HUES48 (cell line): ENCODE measurements around the gene EHF.

ENCODE experiments used
- H3K27ac ChIP-seq: one replicate; pipeline ENCODE4 v1.7.0; 2013; ENCODE audit warnings: low read depth, low read length, inconsistent platforms
- H3K27me3 ChIP-seq: 2 replicates; pipeline ENCODE4 v1.6.1; 2013; ENCODE audit warnings: mild to moderate bottlenecking, low read length; ENCODE audit not compliant: control insufficient read depth, insufficient read depth
- H3K36me3 ChIP-seq: 2 replicates; pipeline ENCODE4 v1.6.1; 2013; ENCODE audit warnings: low read length; ENCODE audit not compliant: control insufficient read depth, insufficient read depth
- H3K4me1 ChIP-seq: 2 replicates; pipeline ENCODE4 v1.6.1; 2013; ENCODE audit warnings: mild to moderate bottlenecking, low read length; ENCODE audit not compliant: control insufficient read depth, insufficient read depth
- H3K4me3 ChIP-seq: 2 replicates; pipeline ENCODE4 v1.5.1; 2013; ENCODE audit warnings: mild to moderate bottlenecking, low read depth, low read length
- H3K9ac ChIP-seq: 2 replicates; pipeline ENCODE4 v1.6.1; 2013; ENCODE audit warnings: mild to moderate bottlenecking, low read depth, low read length, moderate library complexity
- H3K9me3 ChIP-seq: 2 replicates; pipeline ENCODE4 v1.6.1; 2013; ENCODE audit warnings: low read length; ENCODE audit not compliant: control insufficient read depth, insufficient read depth

EHF gene

DNA sequence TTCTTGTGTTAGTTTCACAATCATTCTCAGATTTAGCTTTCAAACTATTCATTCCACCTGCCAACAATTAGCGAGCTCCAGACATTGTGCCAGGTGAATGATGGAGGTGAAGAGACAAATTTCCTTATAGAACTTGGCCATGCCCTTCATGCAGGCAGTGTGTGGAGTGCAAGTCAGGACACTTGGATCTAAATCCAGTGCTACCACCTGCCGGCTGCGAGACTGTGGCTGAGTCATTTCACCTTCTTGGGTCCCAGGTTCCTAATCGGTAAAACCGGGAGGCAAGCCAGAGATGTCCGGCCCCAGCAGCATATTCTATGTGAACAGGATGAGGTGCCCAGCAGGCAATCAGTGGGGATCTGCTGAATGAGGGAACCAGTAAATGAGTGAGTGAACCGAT lies 18.6 kb upstream of the EHF start:
- no peak overlapping the region for H3K9ac ChIP-seq
- no peak overlapping the region for H3K27ac ChIP-seq

DNA sequence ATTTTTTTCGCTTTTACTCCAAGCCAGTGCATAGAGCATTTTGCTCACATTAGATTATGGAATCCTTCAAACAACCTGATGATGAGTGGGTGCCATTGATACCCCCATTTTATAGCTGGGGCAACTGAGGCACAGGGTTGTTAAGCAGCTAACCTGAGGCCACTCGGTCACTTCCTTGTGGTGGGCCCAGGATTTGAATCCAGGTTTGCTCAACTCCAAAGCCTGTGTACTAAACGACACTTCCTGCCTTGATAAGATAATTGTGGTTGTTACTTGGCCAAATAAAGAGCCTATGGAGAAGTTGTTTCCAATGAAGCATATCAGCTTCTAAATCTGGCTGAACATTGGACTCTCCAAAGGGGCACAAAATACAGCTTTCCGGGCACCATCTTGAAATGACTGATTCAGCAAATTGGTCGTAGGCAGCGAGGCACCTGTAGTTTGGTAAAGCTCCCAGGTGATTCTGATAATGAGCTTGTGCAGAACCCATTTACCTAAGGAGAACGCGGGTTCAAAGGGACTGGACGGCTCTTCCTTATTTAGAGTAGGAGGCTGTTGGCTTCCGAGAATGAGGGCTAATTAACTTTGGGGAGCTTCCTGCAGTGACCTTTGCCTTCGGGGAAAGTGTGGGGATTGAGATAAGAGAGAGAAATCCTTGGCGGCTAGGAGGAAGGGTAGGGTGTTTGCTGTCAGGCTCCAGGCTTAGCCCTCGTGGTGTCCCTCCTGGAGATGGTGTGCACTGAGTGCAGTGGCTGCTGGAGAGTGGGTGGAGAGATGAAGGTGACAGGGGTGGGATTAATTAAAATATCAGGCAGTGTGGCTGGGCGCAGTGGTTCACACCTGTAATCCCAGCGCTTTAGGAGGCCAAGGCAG lies 17.5 kb upstream of the EHF start:
- H3K4me1 ChIP-seq: no peaks in the 10 kb centered on the region
- H3K4me3 ChIP-seq: no peak overlapping the region
- no peaks in the 10 kb centered on the region for H3K9me3 ChIP-seq
- H3K27me3 ChIP-seq: no peaks in the 10 kb centered on the region
- H3K9ac ChIP-seq: no peak overlapping the region
- H3K36me3 ChIP-seq: no peaks in the 10 kb centered on the region
- no peak overlapping the region for H3K27ac ChIP-seq

More for the DNA sequence above, 18.6 kb upstream of the EHF start:
- no peaks in the 10 kb centered on the region for H3K27me3 ChIP-seq
- no peaks in the 10 kb centered on the region for H3K9me3 ChIP-seq
- H3K4me1 ChIP-seq: no peaks in the 10 kb centered on the region
- H3K36me3 ChIP-seq: no peaks in the 10 kb centered on the region
- no peak overlapping the region for H3K4me3 ChIP-seq

DNA sequence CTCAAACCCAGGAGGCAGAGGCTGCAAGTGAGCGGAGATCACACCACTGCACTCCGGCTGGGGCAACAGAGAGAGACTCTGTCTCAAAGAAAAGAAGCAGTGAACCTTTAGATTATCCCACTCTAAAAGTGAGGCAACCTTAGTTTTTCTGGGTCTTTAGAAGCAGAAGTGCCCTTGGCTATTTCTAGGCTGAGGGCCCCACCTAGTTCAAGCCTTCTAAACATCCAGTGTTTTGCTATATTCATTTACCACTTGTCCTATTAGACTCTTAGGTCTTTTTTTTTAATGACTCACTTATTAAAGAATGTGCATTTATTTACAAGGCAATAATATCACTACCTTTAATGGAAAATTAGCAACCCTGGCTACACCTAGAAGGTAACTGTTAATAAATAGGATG lies 16.7 kb upstream of the EHF start:
- Histone ChIP-seq H3K27ac (no peak overlapping the region), H3K36me3 (no peaks in the 10 kb centered on the region), H3K4me1 (no peaks in the 10 kb centered on the region), H3K9ac (no peak overlapping the region), H3K9me3 (no peaks in the 10 kb centered on the region), H3K27me3 (no peaks in the 10 kb centered on the region), H3K4me3 (no peak overlapping the region)

DNA sequence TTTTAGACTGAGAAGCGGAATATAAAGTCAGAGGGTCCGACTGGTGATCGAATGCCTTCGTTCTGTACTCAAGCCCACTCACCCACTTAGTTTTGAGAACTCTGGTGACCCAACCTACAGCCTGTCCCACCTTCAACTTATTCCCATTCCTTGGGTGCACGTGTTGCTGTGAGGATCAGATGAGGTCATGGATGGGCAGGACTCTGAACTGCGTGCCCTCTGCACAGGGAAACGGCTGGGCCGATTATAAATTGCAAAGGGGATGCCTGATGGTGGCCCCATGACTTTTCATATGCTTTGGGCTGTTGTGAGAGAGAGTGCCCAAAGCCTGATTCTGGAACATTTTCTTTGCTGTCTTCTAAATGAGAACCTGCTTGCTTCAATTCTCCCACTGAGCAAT lies 16.0 kb upstream of the EHF start:
- Histone ChIP-seq H3K36me3 (no peaks in the 10 kb centered on the region), H3K9me3 (no peaks in the 10 kb centered on the region), H3K9ac (no peak overlapping the region), H3K4me1 (no peaks in the 10 kb centered on the region), H3K4me3 (no peak overlapping the region), H3K27ac (no peak overlapping the region), H3K27me3 (no peaks in the 10 kb centered on the region)

DNA sequence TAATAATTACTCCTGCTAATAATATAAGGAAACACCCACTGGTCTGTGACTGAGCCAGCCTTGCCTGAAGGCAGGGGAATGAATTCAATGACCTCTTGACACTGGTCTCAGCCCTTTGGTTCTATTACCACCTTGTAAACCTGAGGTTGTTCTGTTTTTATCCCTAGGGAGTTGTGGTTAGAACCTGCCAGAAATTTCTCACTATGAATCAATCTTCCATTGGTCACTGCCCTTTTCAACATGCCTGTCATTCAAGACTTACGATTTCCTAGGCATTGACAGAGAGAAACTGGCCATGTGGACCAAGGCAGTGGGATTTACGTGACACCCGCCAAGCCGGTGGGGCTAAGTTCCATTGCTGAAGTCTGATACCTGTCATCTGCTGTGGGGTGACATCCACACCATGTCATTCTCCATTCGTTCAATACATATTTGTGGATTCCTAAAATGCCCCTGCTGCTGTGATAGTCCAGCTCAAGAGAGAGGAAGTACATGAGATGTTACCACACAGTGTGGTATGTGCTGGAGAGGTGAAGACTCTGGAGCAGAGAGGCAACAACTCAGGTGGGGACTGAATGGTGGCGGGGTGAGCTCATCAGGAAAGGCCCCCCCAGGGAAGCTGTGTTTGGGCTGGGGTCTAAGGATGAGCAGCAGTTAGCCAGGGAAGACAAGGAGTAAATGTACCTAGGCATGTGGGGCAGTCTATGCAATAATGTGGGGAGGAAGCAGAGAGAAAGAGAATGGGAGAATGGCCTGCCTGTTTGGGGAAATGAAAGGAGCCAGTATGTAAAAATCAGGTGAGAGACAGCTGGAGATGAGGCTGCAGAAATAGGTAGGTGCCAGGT lies 15.2 kb upstream of the EHF start:
- Histone ChIP-seq H3K9me3 (no peaks in the 10 kb centered on the region), H3K4me3 (no peak overlapping the region), H3K36me3 (no peaks in the 10 kb centered on the region), H3K4me1 (no peaks in the 10 kb centered on the region), H3K27me3 (no peaks in the 10 kb centered on the region), H3K9ac (no peak overlapping the region), H3K27ac (no peak overlapping the region)

DNA sequence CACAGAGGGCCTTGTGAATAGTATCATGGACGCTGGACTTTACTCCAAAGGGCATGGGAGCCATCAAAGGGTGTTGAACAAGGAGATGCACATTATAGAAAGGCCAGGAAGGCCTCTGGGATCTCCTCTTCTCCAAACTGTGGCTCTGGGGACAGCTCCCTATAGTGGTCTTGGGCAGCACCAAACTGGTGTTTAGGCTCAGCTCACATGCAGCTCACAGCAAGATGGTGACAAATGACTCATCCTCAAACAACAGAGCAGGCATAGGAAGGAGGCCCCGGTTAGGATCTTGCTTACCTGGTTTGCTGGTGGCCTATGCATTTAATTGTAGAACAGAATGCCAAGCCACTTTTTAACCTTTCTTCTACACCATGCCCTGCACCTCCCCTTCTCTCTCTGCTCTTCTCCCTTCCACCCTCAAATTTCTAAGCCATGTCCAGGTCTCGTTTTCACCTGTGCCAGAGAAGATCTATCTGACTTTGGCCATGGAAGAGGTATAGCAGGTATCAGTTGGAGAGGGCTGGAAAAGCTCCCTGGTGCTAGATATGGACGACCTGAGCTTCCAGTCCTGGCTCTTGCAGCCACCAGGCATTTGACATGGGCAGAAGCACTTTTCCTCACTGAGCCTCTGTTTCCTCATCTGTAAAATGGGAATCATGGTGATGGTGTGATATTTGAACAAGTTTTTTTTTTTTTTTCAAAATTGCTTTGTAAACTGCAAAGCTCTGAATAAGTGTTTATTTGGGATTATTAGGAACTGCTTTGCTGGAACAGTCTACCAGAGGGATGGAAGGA lies 14.4 kb upstream of the EHF start:
- Histone ChIP-seq H3K27me3 (no peaks in the 10 kb centered on the region), H3K4me3 (no peak overlapping the region), H3K9me3 (no peaks in the 10 kb centered on the region), H3K9ac (no peak overlapping the region), H3K27ac (no peak overlapping the region), H3K4me1 (no peaks in the 10 kb centered on the region), H3K36me3 (no peaks in the 10 kb centered on the region)

DNA sequence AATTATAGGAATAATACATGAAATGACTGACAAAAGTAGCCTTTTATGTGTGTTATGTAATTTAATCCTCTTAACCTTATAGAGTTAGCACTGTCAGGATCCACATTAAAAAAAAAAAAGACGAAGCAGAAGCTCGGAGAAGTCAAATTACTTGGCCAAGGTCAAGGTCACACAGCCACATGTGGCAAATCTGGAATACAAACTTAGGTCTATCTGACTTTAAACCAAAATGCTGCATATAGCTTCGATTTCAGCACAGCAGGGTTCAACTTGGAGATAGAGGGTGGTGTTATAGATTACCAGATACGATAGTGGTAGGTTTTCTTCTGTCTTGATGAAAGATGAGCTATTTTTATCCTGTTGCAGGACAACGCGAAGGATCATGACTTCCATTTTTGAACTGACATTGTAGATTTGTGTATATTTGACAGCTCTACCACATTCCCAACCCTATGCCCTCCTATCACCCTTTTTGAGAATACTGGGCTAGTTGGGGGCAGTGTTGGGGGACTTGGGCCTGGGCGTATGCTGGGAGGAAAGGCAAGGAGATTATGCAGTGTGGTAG lies 11.6 kb upstream of the EHF start:
- Histone ChIP-seq H3K4me1 (no peaks in the 10 kb centered on the region), H3K36me3 (no peaks in the 10 kb centered on the region), H3K4me3 (no peak overlapping the region), H3K27ac (no peak overlapping the region), H3K9ac (no peak overlapping the region), H3K27me3 (no peaks in the 10 kb centered on the region), H3K9me3 (no peaks in the 10 kb centered on the region)

DNA sequence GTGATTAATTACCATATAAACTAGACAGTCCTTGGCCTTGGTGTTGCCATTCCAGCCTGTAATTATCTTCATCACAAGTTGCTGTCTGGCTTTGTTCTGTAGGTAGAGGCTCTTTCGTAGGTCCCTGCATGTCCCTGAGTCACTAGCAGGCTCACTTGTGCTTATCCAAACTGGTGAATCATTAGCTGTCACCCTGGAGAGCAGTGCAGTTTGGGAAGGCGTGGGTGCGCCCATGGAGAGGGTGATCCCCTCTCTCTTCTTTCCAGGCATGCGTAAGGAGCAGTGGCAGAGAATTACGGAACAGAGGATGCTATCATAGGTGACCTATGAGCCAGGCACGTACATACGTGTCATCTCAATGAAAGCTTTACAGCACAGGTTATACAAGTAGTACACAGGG lies 11.0 kb upstream of the EHF start:
- Histone ChIP-seq H3K4me3 (no peak overlapping the region), H3K27ac (no peak overlapping the region), H3K27me3 (no peaks in the 10 kb centered on the region), H3K9me3 (no peaks in the 10 kb centered on the region), H3K4me1 (0 out of 2 replicates have a peak, but pooled peaks cover 5% of the 10 kb centered on the region), H3K9ac (no peak overlapping the region), H3K36me3 (no peaks in the 10 kb centered on the region)

DNA sequence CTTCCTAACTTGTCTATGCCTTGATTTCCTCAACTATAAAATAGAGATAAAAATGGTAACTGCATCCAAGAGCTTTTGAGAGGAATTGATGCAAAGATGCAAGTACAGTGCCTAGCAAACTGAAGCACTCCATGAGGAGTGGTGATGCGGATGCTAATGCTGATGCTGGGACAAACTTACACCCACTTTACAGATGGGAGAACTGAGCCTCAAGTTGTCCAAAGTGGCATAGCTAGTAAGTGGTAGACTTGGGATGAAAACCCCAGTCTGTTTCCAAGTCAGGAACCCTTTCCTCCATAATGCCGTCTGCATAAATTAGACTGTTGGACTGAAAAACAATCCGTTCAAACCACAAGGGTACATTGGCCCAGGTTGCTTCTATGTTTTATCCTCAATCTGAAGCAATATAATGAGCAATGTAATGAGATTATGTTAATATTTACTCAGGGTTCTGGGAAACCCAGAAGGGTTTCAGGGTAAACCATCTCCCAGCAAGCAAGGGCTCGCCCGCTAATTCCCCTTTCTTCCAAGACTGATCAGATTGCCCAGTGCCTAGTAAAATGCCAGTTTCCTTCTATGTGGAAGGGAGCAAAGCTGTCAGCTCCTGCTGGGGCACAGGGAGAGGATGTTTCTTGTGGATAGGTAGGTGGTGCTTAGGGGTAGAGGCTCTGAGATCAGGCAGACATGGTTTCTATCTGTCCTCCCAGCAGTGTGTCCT lies 10.4 kb upstream of the EHF start:
- Histone ChIP-seq H3K9me3 (no peaks in the 10 kb centered on the region), H3K9ac (no peak overlapping the region), H3K36me3 (no peaks in the 10 kb centered on the region), H3K27me3 (no peaks in the 10 kb centered on the region), H3K4me1 (peaks cover 5% of the 10 kb centered on the region), H3K27ac (no peak overlapping the region), H3K4me3 (no peak overlapping the region)

DNA sequence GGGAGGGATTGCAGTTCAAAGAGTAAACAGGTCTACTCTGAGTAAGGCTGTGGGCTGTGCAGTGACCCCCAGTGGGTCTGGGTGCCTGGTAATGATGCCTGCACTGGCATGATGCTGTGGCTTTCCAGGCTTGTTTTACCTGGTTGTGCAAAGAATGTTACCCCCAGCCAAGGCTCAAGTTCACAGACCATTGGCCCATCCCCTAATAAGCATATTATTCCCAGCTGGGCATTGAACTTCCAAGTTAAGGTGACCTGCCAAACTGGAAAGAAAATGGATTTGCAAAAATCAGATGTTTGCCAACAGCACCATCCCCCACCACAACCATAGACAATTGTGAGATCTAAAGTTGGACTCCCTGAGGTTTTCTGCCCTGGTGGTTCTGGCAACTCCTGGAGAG lies 7.9 kb upstream of the EHF start:
- no peaks in the 10 kb centered on the region for H3K36me3 ChIP-seq
- no peak overlapping the region for H3K27ac ChIP-seq
- peaks cover 12% of the 10 kb centered on the region for H3K4me1 ChIP-seq
- H3K4me3 ChIP-seq: no peak overlapping the region
- no peaks in the 10 kb centered on the region for H3K27me3 ChIP-seq
- no peaks in the 10 kb centered on the region for H3K9me3 ChIP-seq
- H3K9ac ChIP-seq: no peak overlapping the region
